WTC11 (cell line): ENCODE data around the gene GPALPP1. TPM values are rescaled to one million over a fixed set of nuclear protein-coding genes. Genes with fewer than 3 reads are reported as not detected.

Source experiments
- ATAC-seq: fragments of 200-7000 bp; cut with Tn5 transposase; 2 replicates; pipeline ENCODE4 v1.10.0; 2021; ENCODE audit warnings: mild to moderate bottlenecking, moderate library complexity
- CTCF ChIA-PET: fragments of 300-600 bp; sonication (Branson Sonifier 250); formaldehyde crosslinking; loops from one replicate; lab custom pipeline; 2021; ENCODE audit warnings: antibody characterized with exemption; lab: Charles Lee
- POLR2A ChIA-PET: fragments of 350-600 bp; sonication (Branson Sonifier 250); formaldehyde crosslinking; loops from one replicate; lab custom pipeline; 2021; ENCODE audit warnings: antibody characterized with exemption; lab: Charles Lee
- DNase-seq: peaks from one replicate; pipeline ENCODE4 v3.0.0; 2021; ENCODE audit warnings: low spot score
- H3K27ac Mint-ChIP-seq: 2 replicates; pipeline ENCODE4 v1.8.0; 2021; ENCODE audit warnings: mixed read lengths
- H3K27me3 Mint-ChIP-seq: 2 replicates; pipeline ENCODE4 v1.8.0; 2021; ENCODE audit warnings: low read depth, mild to moderate bottlenecking, moderate library complexity, mixed read lengths
- H3K36me3 Mint-ChIP-seq: 2 replicates; pipeline ENCODE4 v1.8.0; 2021; ENCODE audit warnings: mixed read lengths
- H3K4me1 Mint-ChIP-seq: 2 replicates; pipeline ENCODE4 v1.8.0; 2022; ENCODE audit warnings: mixed read lengths
- H3K4me3 Mint-ChIP-seq: 2 replicates; pipeline ENCODE4 v1.8.0; 2021; ENCODE audit warnings: mild to moderate bottlenecking, moderate library complexity, mixed read lengths
- H3K9me3 Mint-ChIP-seq: 2 replicates; pipeline ENCODE4 v1.8.0; 2021; ENCODE audit warnings: mixed read lengths
- AR ChIP-seq: fragments of 250-450 bp; sonication (Bioruptor Pico); IDR thresholded peaks from 2 replicates; pipeline ENCODE4 v1.9.0; 2021; ENCODE audit warnings: mild to moderate bottlenecking
- CBFB ChIP-seq: sonication (generic); formaldehyde crosslinking; IDR thresholded peaks from 2 replicates; pipeline ENCODE4 v1.8.1; 2022; ENCODE audit warnings: mild to moderate bottlenecking, low read depth, missing genetic modification reagents
- E2F4 ChIP-seq: sonication (generic); formaldehyde crosslinking; IDR thresholded peaks from 2 replicates; pipeline ENCODE4 v1.8.1; 2022; ENCODE audit warnings: low read depth, mild to moderate bottlenecking, moderate library complexity, missing genetic modification reagents, borderline replicate concordance
- FOXP1 ChIP-seq: sonication (generic); formaldehyde crosslinking; IDR thresholded peaks from 2 replicates; pipeline ENCODE4 v1.8.0; 2022; ENCODE audit warnings: missing genetic modification reagents, mild to moderate bottlenecking, moderate library complexity, borderline replicate concordance
- MLX ChIP-seq: sonication (generic); formaldehyde crosslinking; IDR thresholded peaks from 2 replicates; pipeline ENCODE4 v1.8.1; 2023; ENCODE audit warnings: mild to moderate bottlenecking, missing genetic modification reagents, moderate library complexity
- NFATC4 ChIP-seq: fragments of 250-450 bp; sonication (Bioruptor Pico); IDR thresholded peaks from 2 replicates; pipeline ENCODE4 v1.9.0; 2021; ENCODE audit warnings: mild to moderate bottlenecking
- NR1H2 ChIP-seq: sonication (generic); formaldehyde crosslinking; IDR thresholded peaks from 2 replicates; pipeline ENCODE4 v1.9.0; 2021; ENCODE audit warnings: mild to moderate bottlenecking, moderate library complexity, missing genetic modification reagents
- NR2C2 ChIP-seq: sonication (generic); formaldehyde crosslinking; IDR thresholded peaks from 2 replicates; pipeline ENCODE4 v1.8.0; 2022; ENCODE audit warnings: mild to moderate bottlenecking, missing genetic modification reagents
- OVOL2 ChIP-seq: fragments of 250-450 bp; sonication (Bioruptor Pico); IDR thresholded peaks from 2 replicates; pipeline ENCODE4 v1.9.0; 2021; ENCODE audit warnings: mild to moderate bottlenecking, borderline replicate concordance
- PRRX2 ChIP-seq: fragments of 250-450 bp; sonication (Bioruptor Pico); IDR thresholded peaks from 2 replicates; pipeline ENCODE4 v1.8.0; 2021; ENCODE audit warnings: mild to moderate bottlenecking
- STAT6 ChIP-seq: sonication (generic); formaldehyde crosslinking; conservative IDR thresholded peaks from 2 replicates; pipeline ENCODE4 v1.8.1; 2023; ENCODE audit warnings: mild to moderate bottlenecking, low read depth, missing genetic modification reagents, moderate library complexity
- TEAD1 ChIP-seq: sonication (generic); formaldehyde crosslinking; IDR thresholded peaks from 2 replicates; pipeline ENCODE4 v1.8.0; 2022; ENCODE audit warnings: mild to moderate bottlenecking, missing genetic modification reagents
- ZBTB21 ChIP-seq: sonication (generic); formaldehyde crosslinking; IDR thresholded peaks from 2 replicates; pipeline ENCODE4 v1.8.1; 2023; ENCODE audit warnings: mild to moderate bottlenecking, missing genetic modification reagents, borderline replicate concordance
- ZBTB43 ChIP-seq: sonication (generic); formaldehyde crosslinking; IDR thresholded peaks from 2 replicates; pipeline ENCODE4 v1.8.1; 2023; ENCODE audit warnings: mild to moderate bottlenecking, missing genetic modification reagents
- ZNF121 ChIP-seq: sonication (generic); formaldehyde crosslinking; IDR thresholded peaks from 2 replicates; pipeline ENCODE4 v1.8.0; 2023; ENCODE audit warnings: missing genetic modification reagents
- ZNF263 ChIP-seq: sonication (generic); formaldehyde crosslinking; IDR thresholded peaks from 2 replicates; pipeline ENCODE4 v1.8.1; 2022; ENCODE audit warnings: low read depth, mild to moderate bottlenecking, moderate library complexity, missing genetic modification reagents
- ZNF317 ChIP-seq: sonication (generic); formaldehyde crosslinking; IDR thresholded peaks from 2 replicates; pipeline ENCODE4 v1.8.1; 2023; ENCODE audit warnings: low read depth, mild to moderate bottlenecking, moderate library complexity, missing genetic modification reagents, borderline replicate concordance
- ZNF425 ChIP-seq: fragments of 250-450 bp; sonication (Bioruptor Pico); conservative IDR thresholded peaks from 2 replicates; pipeline ENCODE4 v1.9.0; 2021; ENCODE audit warnings: mild to moderate bottlenecking
- ZSCAN18 ChIP-seq: fragments of 250-450 bp; sonication (Bioruptor Pico); IDR thresholded peaks from 2 replicates; pipeline ENCODE4 v2.1.2; 2022; ENCODE audit warnings: mild to moderate bottlenecking, moderate library complexity
- total RNA-seq: library from RNA; stranded (reverse); gene quantifications from 3 replicates; pipeline ENCODE4 v1.2.3, GENCODE V29; 2021

Gene GPALPP1
- total RNA-seq, 1 experiment from 2014 or later = 28.9 TPM

- DNase-seq = no peak
- Mint-ChIP-seq H3K4me1 (no peaks in the 10 kb centered on the region), H3K36me3 (0 out of 2 replicates have a peak, but pooled peaks cover 3% of the 10 kb centered on the region), H3K27ac (no peak overlapping the region), H3K9me3 (no peaks in the 10 kb centered on the region), H3K4me3 (no peak overlapping the region), H3K27me3 (no peaks in the 10 kb centered on the region)
- CTCF ChIA-PET = no interaction called here
- ATAC-seq = no peak
- POLR2A ChIA-PET = no interaction called here
- TF ChIP-seq PRRX2 (CRISPR knock-in tag) = no peak
- no peak for TF ChIP-seq ZBTB43 (CRISPR knock-in tag)
These were observed 45.0 kb downstream of the GPALPP1 start for GRCh38 chr13:45034342-45034741.

- Mint-ChIP-seq H3K4me1 (no peaks in the 10 kb centered on the region), H3K27ac (no peak overlapping the region), H3K4me3 (no peak overlapping the region)
- ATAC-seq = no peak
- no peak for TF ChIP-seq E2F4 (CRISPR knock-in tag)
- no peak for TF ChIP-seq TEAD1 (CRISPR knock-in tag)
- no peak for TF ChIP-seq MLX
- TF ChIP-seq STAT6 (CRISPR knock-in tag) = no peak
- no peak for TF ChIP-seq NFATC4 (CRISPR knock-in tag)
- no peak for TF ChIP-seq FOXP1 (CRISPR knock-in tag)
- TF ChIP-seq ZNF121 (CRISPR knock-in tag) = no peak
- no peak for TF ChIP-seq NR1H2
- no peak for TF ChIP-seq ZNF425 (CRISPR knock-in tag)
- TF ChIP-seq ZBTB21 = no peak
- no peak for TF ChIP-seq ZNF263 (CRISPR knock-in tag)
- TF ChIP-seq ZSCAN18 = no peak
- no peak for TF ChIP-seq CBFB
- no peak for TF ChIP-seq NR2C2 (CRISPR knock-in tag)
- TF ChIP-seq OVOL2 = no peak
- no peak for TF ChIP-seq AR (CRISPR knock-in tag)
- TF ChIP-seq ZNF317 (CRISPR knock-in tag) = no peak
- TF ChIP-seq, all 79 proteins: peak for 0
- no peaks in the 10 kb centered on the region for H3K27me3 Mint-ChIP-seq
- DNase-seq = no peak
- H3K36me3 Mint-ChIP-seq = 0 out of 2 replicates have a peak, but pooled peaks cover 3% of the 10 kb centered on the region
- ChIA-PET CTCF (no interaction called here), POLR2A (no interaction called here)
- no peaks in the 10 kb centered on the region for H3K9me3 Mint-ChIP-seq
These were observed 46.9 kb downstream of the GPALPP1 start for GRCh38 chr13:45036206-45036605.
